ENCODE data around the gene TAAR5. TPM values are rescaled to one million over a fixed set of nuclear protein-coding genes. Genes with fewer than 3 reads are reported as not detected.
"Not testable (repeated sequence)": the region's sequence is repeated elsewhere in the genome, so short reads cannot be mapped to it uniquely, and the experiment has no call there.

Gene TAAR5
- total and polyA plus RNA-seq, 4 donors: not detected

DNA sequence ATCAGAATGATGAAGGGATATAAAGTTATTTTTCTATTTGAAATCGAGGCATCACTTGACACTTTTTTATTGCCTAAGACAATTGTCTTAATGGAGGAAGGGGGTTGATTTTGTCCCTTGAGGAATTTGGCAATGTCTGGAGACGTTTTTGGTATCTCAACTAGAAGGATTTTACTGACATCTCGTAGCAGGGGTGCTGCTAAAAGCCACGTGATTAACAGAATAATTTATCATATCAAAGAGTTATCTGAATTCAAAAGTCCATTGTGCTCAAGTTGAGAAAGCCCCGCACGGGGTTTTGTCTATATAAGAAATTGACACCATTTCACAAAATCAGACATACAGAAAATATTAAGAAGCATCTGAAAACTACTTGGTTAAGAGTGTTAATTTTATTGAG lies 20.9 kb downstream of the TAAR5 start:
- Histone ChIP-seq H3K4me3 (no peak overlapping the region), H3K27ac (ENCODE audit: low read depth in 1 of 2, low read length in 1 of 2) (no peak overlapping the region), H3K9me3 (ENCODE audit: control insufficient read depth in 4 of 4, insufficient read depth in 3 of 4, low read length in 3 of 4) (peaks cover 0 to 1% (median 0%) of the 10 kb centered on the region in 4 donors), H3K4me1 (ENCODE audit: control insufficient read depth in 5 of 5, insufficient read depth in 5 of 5, low read length in 5 of 5) (no peaks in the 10 kb centered on the region), H3K27me3 (ENCODE audit: control insufficient read depth in 3 of 3, insufficient read depth in 3 of 3, low read length in 2 of 3) (peaks cover 0 to 3% (median 0%) of the 10 kb centered on the region in 3 donors), H3K36me3 (ENCODE audit: control insufficient read depth in 4 of 4, insufficient read depth in 4 of 4, low read length in 4 of 4) (no peaks in the 10 kb centered on the region), H3K9ac (ENCODE audit: insufficient read depth in 1 of 2, low read length in 2 of 2) (no peak overlapping the region)
- WGBS, 2 donors: 60 to 70% methylated on average over 6 of the region's 6 CpGs
- DNase-seq (no peak), ATAC-seq (ENCODE audit: insufficient read depth, low FRiP score) (no peak)
- TF ChIP-seq CTCF (IDR thresholded peaks at IDR 0.05; ENCODE audit: control extremely low read depth, extremely low read depth): no peak

- TF ChIP-seq CTCF (IDR thresholded peaks at IDR 0.05; ENCODE audit: control extremely low read depth, extremely low read depth): no peak
- no peak overlapping the region for H3K27ac ChIP-seq (ENCODE audit: low read depth in 1 of 2, low read length in 1 of 2)
- no peaks in the 10 kb centered on the region for H3K4me1 ChIP-seq (ENCODE audit: control insufficient read depth in 5 of 5, insufficient read depth in 5 of 5, low read length in 5 of 5)
- ATAC-seq (ENCODE audit: insufficient read depth, low FRiP score) (no peak), DNase-seq (no peak)
- WGBS, 2 donors: 81 to 91% methylated on average over 1 of the region's 1 CpG
- peaks cover 0 to 3% (median 0%) of the 10 kb centered on the region in 3 donors for H3K27me3 ChIP-seq (ENCODE audit: control insufficient read depth in 3 of 3, insufficient read depth in 3 of 3, low read length in 2 of 3)
- no peak overlapping the region for H3K9ac ChIP-seq (ENCODE audit: insufficient read depth in 1 of 2, low read length in 2 of 2)
- H3K36me3 ChIP-seq (ENCODE audit: control insufficient read depth in 4 of 4, insufficient read depth in 4 of 4, low read length in 4 of 4): no peaks in the 10 kb centered on the region
- H3K4me3 ChIP-seq: no peak overlapping the region
- peaks cover 0 to 1% (median 0%) of the 10 kb centered on the region in 4 donors for H3K9me3 ChIP-seq (ENCODE audit: control insufficient read depth in 4 of 4, insufficient read depth in 3 of 4, low read length in 3 of 4)
These were observed 22.0 kb downstream of the TAAR5 start for GRCh38 chr6:132567566-132567965.

DNA sequence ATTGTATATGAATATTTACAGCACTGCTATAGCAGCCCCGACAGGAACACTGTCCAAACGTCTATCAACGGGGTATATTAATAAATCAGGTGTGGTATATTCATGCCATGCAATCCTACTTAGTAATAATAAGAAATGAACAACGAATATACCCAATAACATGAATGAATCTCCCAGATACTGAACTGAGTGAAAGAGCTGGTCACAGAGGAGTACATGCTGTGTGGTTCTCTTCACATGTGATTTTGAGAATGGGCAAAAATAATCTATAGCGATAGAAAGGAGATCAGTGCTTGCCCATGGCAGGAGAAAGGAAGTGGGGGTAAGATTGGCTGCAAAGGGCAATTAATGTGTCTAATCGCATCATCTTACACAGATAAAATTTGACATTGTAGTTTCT lies 23.1 kb downstream of the TAAR5 start:
- Histone ChIP-seq H3K9ac (ENCODE audit: insufficient read depth in 1 of 2, low read length in 2 of 2) (no peak overlapping the region), H3K4me1 (ENCODE audit: control insufficient read depth in 5 of 5, insufficient read depth in 5 of 5, low read length in 5 of 5) (no peaks in the 10 kb centered on the region), H3K36me3 (ENCODE audit: control insufficient read depth in 4 of 4, insufficient read depth in 4 of 4, low read length in 4 of 4) (no peaks in the 10 kb centered on the region), H3K9me3 (ENCODE audit: control insufficient read depth in 4 of 4, insufficient read depth in 3 of 4, low read length in 3 of 4) (peaks cover 0 to 1% (median 0%) of the 10 kb centered on the region in 4 donors), H3K27ac (ENCODE audit: low read depth in 1 of 2, low read length in 1 of 2) (no peak overlapping the region), H3K4me3 (no peak overlapping the region), H3K27me3 (ENCODE audit: control insufficient read depth in 3 of 3, insufficient read depth in 3 of 3, low read length in 2 of 3) (peaks cover 0 to 3% (median 0%) of the 10 kb centered on the region in 3 donors)
- DNase-seq (no peak), ATAC-seq (ENCODE audit: insufficient read depth, low FRiP score) (no peak)
- 88 to 93% methylated on average over 6 of the region's 6 CpGs for WGBS, 2 donors
- no peak for TF ChIP-seq CTCF (IDR thresholded peaks at IDR 0.05; ENCODE audit: control extremely low read depth, extremely low read depth)

DNA sequence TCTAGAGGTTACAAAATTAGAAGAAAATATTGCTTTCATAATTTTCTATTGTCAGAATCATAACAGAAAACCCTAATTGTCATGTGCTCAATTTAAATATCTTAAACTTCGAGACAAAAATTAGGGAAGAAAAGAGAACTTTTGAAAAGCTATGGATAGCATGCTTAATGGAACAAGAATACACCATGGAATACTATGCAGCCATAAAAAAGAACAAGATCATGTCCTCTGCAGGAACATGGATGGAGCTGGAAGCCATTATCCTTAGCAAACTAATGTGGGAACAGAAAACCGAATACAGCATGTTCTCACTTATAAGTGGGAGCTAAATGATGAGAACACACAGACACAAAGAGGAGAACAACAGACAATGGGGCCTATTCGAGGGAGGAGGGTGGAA lies 29.5 kb downstream of the TAAR5 start:
- not testable (repeated sequence) for DNase-seq; H3K4me3 ChIP-seq; H3K27ac ChIP-seq (ENCODE audit: low read depth in 1 of 2, low read length in 1 of 2); H3K36me3 ChIP-seq (ENCODE audit: control insufficient read depth in 4 of 4, insufficient read depth in 4 of 4, low read length in 4 of 4); H3K9me3 ChIP-seq (ENCODE audit: control insufficient read depth in 4 of 4, insufficient read depth in 3 of 4, low read length in 3 of 4); ATAC-seq (ENCODE audit: insufficient read depth, low FRiP score); H3K9ac ChIP-seq (ENCODE audit: insufficient read depth in 1 of 2, low read length in 2 of 2); H3K4me1 ChIP-seq (ENCODE audit: control insufficient read depth in 5 of 5, insufficient read depth in 5 of 5, low read length in 5 of 5); H3K27me3 ChIP-seq (ENCODE audit: control insufficient read depth in 3 of 3, insufficient read depth in 3 of 3, low read length in 2 of 3)
- 75 to 86% methylated on average over 3 of the region's 3 CpGs for WGBS, 2 donors

All from lung (tissue), 12 donors.